Keratinocyte (primary cell): Measurements from ENCODE around the gene PRELP.

Source experiments
- CTCF ChIP-seq, 3 experiments: IDR thresholded peaks in 1 of 3; conservative IDR thresholded peaks in 1 of 3; optimal IDR thresholded peaks in 1 of 3; 2 replicates in 2 of 3; 3 replicates in 1 of 3; pipeline versions ENCODE3 to v1.5.1; 2011; ENCODE audit warnings: low read length in 3 of 3, mild to moderate bottlenecking in 3 of 3, moderate library complexity in 2 of 3, control low read depth in 1 of 3, inconsistent platforms in 1 of 3; ENCODE audit not compliant: insufficient read depth in 2 of 3; ENCODE audit errors: extremely low read depth in 1 of 3
- EZH2 ChIP-seq: IDR thresholded peaks from one replicate; pipeline ENCODE4 v1.6.1; 2012; ENCODE audit warnings: inconsistent platforms, mild to moderate bottlenecking, low read length, moderate library complexity

GRCh38 chr1:203499643-203500278, 24.2 kb downstream of the PRELP start:
- TF ChIP-seq CTCF (optimal IDR thresholded peaks at IDR 0.05 in 1 of 3, IDR thresholded peaks at IDR 0.05 in 1 of 3, conservative IDR thresholded peaks at IDR 0.05 in 1 of 3; ENCODE audit: extremely low read depth in 1 of 3, insufficient read depth in 2 of 3, low read length in 3 of 3) (no peak), EZH2 (no peak)
